Motor neuron (in vitro differentiated cells): ENCODE results near the gene TIMM9. TPM values are rescaled to one million over a fixed set of nuclear protein-coding genes. Genes with fewer than 3 reads are reported as not detected.
"Not testable (repeated sequence)": the region's sequence is repeated elsewhere in the genome, so short reads cannot be mapped to it uniquely, and the experiment has no call there.

Source experiments
- ATAC-seq, 8 experiments: fragments of 200-7000 bp; cut with Tn5 transposase; replicated peaks in 6 of 8; 2 replicates each; pipeline ENCODE4 v1.8.0; 2021; ENCODE audit warnings: mild to moderate bottlenecking in 8 of 8, moderate library complexity in 8 of 8
- H3K27ac ChIP-seq, 2 donors: fragments of 250-450 bp; sonication (Bioruptor Pico); 2 replicates each; pipeline ENCODE4 v1.9.0; 2021; ENCODE audit warnings: antibody characterized with exemption in 2 of 2, mild to moderate bottlenecking in 2 of 2, moderate library complexity in 1 of 2
- H3K4me1 ChIP-seq, 2 donors: fragments of 250-450 bp; sonication (Bioruptor Pico); replicated peaks in 1 of 2; 2 replicates each; pipeline ENCODE4 v1.6.1; 2021; ENCODE audit warnings: antibody characterized with exemption in 2 of 2, mild to moderate bottlenecking in 2 of 2, moderate library complexity in 1 of 2
- H3K4me3 ChIP-seq, 5 donors: fragments of 250-450 bp; sonication (Bioruptor Pico); 2 replicates each; pipeline ENCODE4 v1.9.0; 2021; ENCODE audit warnings: antibody characterized with exemption in 5 of 5, mild to moderate bottlenecking in 5 of 5, moderate library complexity in 4 of 5
- WGBS, 10 experiments: fragments of 450-650 bp; shearing (Covaris generic); methylation state at CpG; one replicate each; pipeline ENCODE4 v1.0.0; 2022; 5-methylcytosine and 5-hydroxymethylcytosine counted together
- in situ Hi-C, 9 experiments: fragments of 400-800 bp; cut with MboI; loops; one replicate each; pipeline ENCODE4 v1.15.0; 2021; ENCODE audit warnings: low sequenced_read_pairs in 9 of 9, low pct_unique_long_range_greater_than_20kb in 2 of 9; ENCODE audit not compliant: unreplicated experiment in 9 of 9
- total RNA-seq, 8 experiments: library from RNA; unstranded; fragments of 300-600 nt; gene quantifications; 2 replicates each; pipeline versions ENCODE4 v1.2.3 to v1.2.4, GENCODE V29; 2022

Gene TIMM9
- total RNA-seq, 8 experiments from 2014 or later, result 29.8 to 51.1 (median 41.9) TPM

GRCh38 chr14:58428118-58428683 is 870 bp upstream of the TIMM9 start:
- WGBS, 10 experiments, result 0 to 10% (median 0%) methylated on average over 3 to 10 of the region's 10 CpGs
- peaks cover 4 to 14% of the 10 kb centered on the region in 2 donors for H3K4me1 ChIP-seq
- H3K4me3 ChIP-seq, result peak overlapping the region; percentile 76 to 99 (median 78)
- H3K27ac ChIP-seq, result peak overlapping the region; percentile 42 to 95
- ATAC-seq, result peak in 3 of 8 experiments; percentile 7 to 20 (median 15)
- in situ Hi-C loops, result no loop called here

GRCh38 chr14:58426670-58427280 is 556 bp downstream of the TIMM9 start:
- peak; percentile 57 to 80 (median 69) for ATAC-seq
- H3K27ac ChIP-seq, result peak overlapping the region; percentile 87 to 95

GRCh38 chr14:58416934-58417333 is 10.4 kb downstream of the TIMM9 start:
- WGBS, 10 experiments, result 50 to 100% (median 100%) methylated on average over 1 of the region's 1 CpG; no CpG with 5 or more reads in 5 of the 10 experiments
- ATAC-seq, H3K4me3 ChIP-seq, in situ Hi-C loops, H3K4me1 ChIP-seq, H3K27ac ChIP-seq: not testable (repeated sequence)

More at GRCh38 chr14:58426670-58427280, 556 bp downstream of the TIMM9 start:
- H3K4me3 ChIP-seq, result peak overlapping the region; percentile 76 to 99 (median 78)
- 0% methylated on average over 5 to 14 of the region's 35 CpGs; no CpG with 5 or more reads in 2 of the 10 experiments for WGBS, 10 experiments
- in situ Hi-C loops, result no loop called here
- H3K4me1 ChIP-seq, result peaks cover 4 to 14% of the 10 kb centered on the region in 2 donors

GRCh38 chr14:58415636-58416547 is 11.4 kb downstream of the TIMM9 start:
- Histone ChIP-seq H3K4me3 (no peak overlapping the region), H3K4me1 (no peaks in the 10 kb centered on the region), H3K27ac (no peak overlapping the region)
- no peak for ATAC-seq
- 90 to 100% (median 97%) methylated on average over 2 to 10 of the region's 10 CpGs for WGBS, 10 experiments
- in situ Hi-C loops, result no loop called here

- 100% methylated on average over 1 of the region's 1 CpG; no CpG with 5 or more reads in 5 of the 10 experiments for WGBS, 10 experiments
- no peak overlapping the region for H3K4me3 ChIP-seq
- H3K27ac ChIP-seq, result no peak overlapping the region
- no peaks in the 10 kb centered on the region for H3K4me1 ChIP-seq
- in situ Hi-C loops, result no loop called here
- ATAC-seq, result peak in 3 of 8 experiments; percentile 46 to 100 (median 99)
These were observed 12.5 kb downstream of the TIMM9 start for GRCh38 chr14:58414845-58415244.

- in situ Hi-C loops, result no loop called here
- no peak for ATAC-seq
- H3K4me1 ChIP-seq, result no peaks in the 10 kb centered on the region
- 50 to 100% (median 90%) methylated on average over 1 to 3 of the region's 3 CpGs for WGBS, 10 experiments
- no peak overlapping the region for H3K4me3 ChIP-seq
- no peak overlapping the region for H3K27ac ChIP-seq
These were observed 18.6 kb downstream of the TIMM9 start for GRCh38 chr14:58408681-58409215.

- WGBS, 10 experiments, result 33 to 100% (median 87%) methylated on average over 1 to 3 of the region's 3 CpGs; no CpG with 5 or more reads in 1 of the 10 experiments
- Histone ChIP-seq H3K4me3 (no peak overlapping the region), H3K27ac (no peak overlapping the region), H3K4me1 (no peaks in the 10 kb centered on the region)
- no peak for ATAC-seq
- in situ Hi-C loops, result no loop called here
These were observed 25.7 kb downstream of the TIMM9 start for GRCh38 chr14:58401587-58401986.

- ATAC-seq, result no peak
- Histone ChIP-seq H3K4me1 (no peaks in the 10 kb centered on the region), H3K4me3 (no peak overlapping the region), H3K27ac (no peak overlapping the region)
- in situ Hi-C loops, result no loop called here
- 38 to 100% (median 90%) methylated on average over 1 to 3 of the region's 3 CpGs; no CpG with 5 or more reads in 2 of the 10 experiments for WGBS, 10 experiments
These were observed 28.4 kb downstream of the TIMM9 start for GRCh38 chr14:58398895-58399294.

GRCh38 chr14:58398495-58398894 is 28.8 kb downstream of the TIMM9 start:
- in situ Hi-C loops, result no loop called here

GRCh38 chr14:58397156-58397555 is 30.2 kb downstream of the TIMM9 start:
- WGBS, 10 experiments, result 90 to 100% (median 96%) methylated on average over 3 to 6 of the region's 6 CpGs; no CpG with 5 or more reads in 3 of the 10 experiments
- Histone ChIP-seq H3K4me1 (no peaks in the 10 kb centered on the region), H3K4me3 (no peak overlapping the region), H3K27ac (no peak overlapping the region)
- in situ Hi-C loops, result no loop called here
- no peak for ATAC-seq

More at GRCh38 chr14:58398495-58398894, 28.8 kb downstream of the TIMM9 start:
- H3K4me3 ChIP-seq, result no peak overlapping the region
- ATAC-seq, result no peak
- no peaks in the 10 kb centered on the region for H3K4me1 ChIP-seq
- H3K27ac ChIP-seq, result no peak overlapping the region

- Histone ChIP-seq H3K4me1 (no peaks in the 10 kb centered on the region), H3K27ac (no peak within 1 kb of the TSS), H3K4me3 (peak within 1 kb of the TSS; percentile 24 to 38 (median 29))
- peak; percentile 86 to 96 (median 91) for ATAC-seq
- WGBS, 10 experiments, result 16 to 100% (median 81%) methylated on average over 2 to 7 of the region's 86 CpGs; no CpG with 5 or more reads in 1 of the 10 experiments
- in situ Hi-C loops, result no loop called here
These were observed 31.2 kb downstream of the TIMM9 start, which contains the start of gene TOMM20L for GRCh38 chr14:58395812-58396788. Gene TOMM20L (plus strand): TSS chr14:58395930. CDS start chr14:58395958, 28 bp downstream.

- in situ Hi-C loops, result no loop called here
- ATAC-seq, result no peak
- WGBS, 10 experiments, result 0 to 56% (median 20%) methylated on average over 2 to 6 of the region's 10 CpGs; no CpG with 5 or more reads in 6 of the 10 experiments
- no peaks in the 10 kb centered on the region for H3K4me1 ChIP-seq
- no peak overlapping the region for H3K27ac ChIP-seq
- H3K4me3 ChIP-seq, result peak overlapping the region; percentile 24 to 38 (median 29)
These were observed 31.8 kb downstream of the TIMM9 start for GRCh38 chr14:58395562-58395811.
